NCI-H187 treated with DMSO at 0.1 percent for 48 hours (cell line): ENCODE data around the gene LEFTY1.

Experiments
- DNase-seq: peaks from one replicate; lab custom pipeline; 2025; lab: John Stamatoyannopoulos, UW

Gene LEFTY1

DNA sequence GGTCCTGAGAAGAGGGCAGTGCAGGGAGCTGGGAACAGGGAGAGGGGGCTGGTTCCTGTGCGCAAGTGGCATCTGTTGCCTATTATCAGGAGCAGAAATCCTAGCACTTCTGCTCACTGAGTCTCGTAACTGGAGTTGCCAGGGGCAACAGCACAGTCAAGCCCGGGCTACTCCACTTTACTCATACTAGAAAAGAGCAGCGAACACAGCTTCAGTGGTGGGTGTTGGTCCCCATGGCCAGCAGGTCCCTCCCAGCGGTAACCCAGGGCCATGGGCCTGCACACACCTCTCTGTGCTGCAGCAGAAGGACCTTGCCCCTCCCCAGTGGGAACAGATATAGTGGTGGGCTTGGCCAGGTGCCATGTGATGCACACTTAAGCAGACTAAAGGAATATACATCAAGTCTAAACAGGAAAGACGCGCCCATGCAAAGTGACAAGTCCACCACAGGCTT, 26.6 kb upstream of the LEFTY1 start:
- no peak for DNase-seq

DNA sequence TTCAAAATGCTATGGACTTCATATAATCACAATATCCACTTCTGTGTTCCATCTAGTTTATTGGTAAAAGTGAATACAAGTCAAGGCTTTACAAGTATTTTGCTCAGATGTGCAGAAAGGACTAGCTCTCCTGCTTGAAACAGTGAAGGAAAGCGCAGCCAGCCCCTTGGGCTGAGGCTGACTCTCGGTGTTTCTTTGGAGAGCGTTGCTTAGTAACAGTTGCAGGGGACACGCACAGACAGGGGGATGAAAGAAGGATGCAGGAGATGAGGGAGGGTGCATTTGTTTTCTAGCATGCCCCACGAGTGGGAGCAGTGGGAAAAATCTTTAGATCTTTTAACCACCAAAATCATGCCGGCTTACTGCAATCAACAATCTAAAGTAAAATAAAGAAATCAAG, 26.0 kb upstream of the LEFTY1 start:
- no peak for DNase-seq

DNA sequence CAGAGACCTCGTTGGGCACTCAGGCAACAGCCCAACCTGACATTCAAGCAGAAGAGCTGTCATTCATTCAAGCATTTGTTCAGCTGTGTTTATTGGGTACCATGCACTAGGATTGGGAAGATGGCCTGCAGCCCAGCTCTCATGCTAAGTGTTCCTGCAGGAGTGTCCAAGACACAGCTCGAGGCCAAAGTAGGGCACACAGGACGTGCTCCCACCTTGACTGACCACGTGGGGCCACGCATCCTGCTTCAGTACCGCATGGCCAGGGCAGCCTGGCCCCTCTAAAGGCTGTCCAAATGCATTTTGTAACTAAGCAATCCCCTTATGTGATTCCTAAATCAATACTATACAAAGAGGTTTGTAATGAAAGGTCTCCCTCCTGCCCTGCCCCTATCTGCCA, 25.4 kb upstream of the LEFTY1 start:
- no peak for DNase-seq

DNA sequence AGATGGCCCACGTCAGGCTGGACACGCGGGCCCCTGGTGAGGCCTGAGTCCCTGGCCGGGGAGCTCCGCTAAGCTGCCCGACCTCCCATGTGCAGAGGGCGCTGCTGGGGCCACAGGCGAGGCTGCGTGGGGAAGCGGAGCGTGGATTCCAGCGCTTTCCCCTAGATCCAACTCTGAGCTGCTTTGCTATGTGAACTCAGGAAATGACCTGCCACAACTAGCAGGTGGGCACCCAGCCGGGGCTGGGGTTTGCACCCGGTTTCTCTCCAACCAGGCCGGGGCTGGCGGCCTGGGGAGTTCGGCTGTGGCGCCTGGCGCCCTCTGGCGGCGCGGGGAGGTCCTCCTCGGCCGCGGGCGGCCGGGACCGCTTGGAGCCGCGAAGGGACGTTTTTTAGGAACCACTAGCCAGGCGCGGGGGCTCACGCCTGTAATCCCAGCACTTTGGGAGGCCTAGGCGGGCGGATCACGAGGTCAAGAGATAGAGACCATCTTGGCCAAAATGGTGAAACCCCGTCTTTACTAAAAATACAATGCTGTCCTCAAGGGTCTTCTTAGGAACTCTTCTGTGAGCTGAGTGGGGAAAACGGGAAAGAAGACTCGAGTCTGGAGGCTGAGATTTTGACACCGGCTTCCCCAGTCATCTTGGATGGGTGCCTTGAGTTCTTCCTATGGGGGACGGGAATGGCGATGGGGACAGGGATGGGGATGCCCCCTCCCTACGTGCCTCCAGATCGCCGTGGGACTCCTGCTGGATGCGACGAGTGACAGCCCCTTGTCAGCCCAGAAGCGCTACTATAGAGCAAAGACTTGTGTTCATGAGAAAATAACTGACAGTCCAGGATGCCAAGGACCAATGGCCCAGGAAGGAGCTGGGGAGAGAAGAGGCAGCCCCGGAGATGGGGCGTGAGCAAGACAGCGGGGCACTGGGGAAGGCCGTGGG, 22.5 kb upstream of the LEFTY1 start:
- no peak for DNase-seq

DNA sequence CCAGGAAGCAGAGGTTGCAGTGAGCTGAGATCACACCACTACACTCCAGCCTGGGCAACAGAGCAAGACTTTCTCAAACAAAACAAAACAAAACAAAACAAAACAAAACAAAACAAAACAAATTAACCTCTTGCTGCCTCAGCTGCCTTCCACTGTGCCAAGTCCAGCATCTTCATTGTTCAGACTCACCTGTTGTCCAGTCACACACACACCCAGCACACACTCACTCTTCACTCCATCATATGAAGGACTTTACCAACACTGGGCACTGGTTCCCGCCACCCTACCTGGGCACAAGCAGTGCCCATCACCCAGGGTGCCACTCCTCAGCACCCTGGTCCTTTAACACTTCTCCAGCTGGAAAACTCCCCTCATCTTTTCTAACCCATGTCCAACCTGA, 20.5 kb upstream of the LEFTY1 start:
- no peak for DNase-seq

DNA sequence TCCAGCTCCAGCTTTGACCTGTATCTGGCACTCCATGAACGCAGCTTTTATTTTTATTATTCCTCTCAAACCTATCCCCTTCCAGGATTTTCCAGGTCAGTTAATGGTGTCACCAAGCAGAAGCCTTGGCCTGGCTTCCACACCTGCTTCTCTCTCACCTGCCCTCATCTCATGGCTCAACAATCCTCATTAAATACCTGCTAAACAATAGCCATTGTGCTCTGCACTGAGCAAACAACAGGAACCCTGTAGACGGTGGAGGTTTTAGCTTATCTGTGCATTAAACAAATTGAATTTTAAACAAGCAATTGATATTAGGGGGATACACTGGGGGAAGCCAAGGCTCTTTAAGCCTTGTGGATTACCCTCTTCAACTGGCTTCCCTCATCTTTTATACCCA, 19.8 kb upstream of the LEFTY1 start:
- no peak for DNase-seq

DNA sequence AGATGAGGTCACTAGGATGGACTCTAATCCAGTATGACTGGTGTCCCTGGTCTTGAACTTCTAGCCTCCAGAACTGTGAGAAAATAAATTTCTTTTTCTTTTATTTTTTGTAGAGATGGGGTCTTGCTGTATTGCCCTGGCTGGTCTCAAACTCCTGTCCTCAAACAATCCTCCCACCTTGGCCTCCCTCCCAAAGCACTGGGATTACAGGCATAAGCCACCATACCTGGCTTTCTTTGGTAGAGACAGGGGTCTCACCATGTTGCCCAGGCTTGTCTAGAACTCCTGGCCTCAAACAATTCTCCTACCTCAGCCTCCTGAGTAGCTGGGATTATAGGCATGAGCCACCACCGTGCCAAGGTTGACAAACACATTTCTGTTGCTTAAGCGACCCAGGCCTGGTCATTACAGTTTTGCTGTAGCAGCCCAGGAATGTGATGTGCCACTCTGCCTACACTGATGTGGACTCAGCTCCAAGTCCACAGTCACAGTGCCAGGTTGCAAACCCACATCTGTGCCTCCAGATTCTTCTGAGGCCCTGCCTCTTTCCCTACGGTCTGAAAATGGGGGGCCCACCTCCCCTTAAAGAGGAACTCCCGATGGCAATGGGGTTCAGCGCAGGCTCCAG, 19.2 kb upstream of the LEFTY1 start:
- DNase-seq: no peak

DNA sequence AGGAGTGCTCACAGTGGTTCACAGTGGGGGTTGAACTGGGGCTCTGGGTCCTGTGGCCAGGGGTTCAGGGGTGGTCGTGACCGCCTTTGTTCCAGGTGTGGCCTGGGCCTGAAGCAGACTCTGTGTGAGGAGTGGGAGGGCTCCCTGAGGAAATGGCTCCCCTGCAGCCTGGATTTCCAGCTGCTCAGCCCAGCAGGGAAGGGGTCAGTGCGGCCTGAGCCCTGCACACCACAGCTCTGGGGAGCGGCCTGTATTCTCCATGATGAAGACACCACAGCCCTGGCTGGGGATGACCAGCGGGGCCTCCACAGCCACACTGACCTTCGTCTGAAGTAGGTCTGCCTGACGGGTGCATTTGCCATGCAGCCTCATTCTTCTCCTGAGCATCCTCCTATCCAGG, 18.4 kb upstream of the LEFTY1 start:
- DNase-seq: no peak

DNA sequence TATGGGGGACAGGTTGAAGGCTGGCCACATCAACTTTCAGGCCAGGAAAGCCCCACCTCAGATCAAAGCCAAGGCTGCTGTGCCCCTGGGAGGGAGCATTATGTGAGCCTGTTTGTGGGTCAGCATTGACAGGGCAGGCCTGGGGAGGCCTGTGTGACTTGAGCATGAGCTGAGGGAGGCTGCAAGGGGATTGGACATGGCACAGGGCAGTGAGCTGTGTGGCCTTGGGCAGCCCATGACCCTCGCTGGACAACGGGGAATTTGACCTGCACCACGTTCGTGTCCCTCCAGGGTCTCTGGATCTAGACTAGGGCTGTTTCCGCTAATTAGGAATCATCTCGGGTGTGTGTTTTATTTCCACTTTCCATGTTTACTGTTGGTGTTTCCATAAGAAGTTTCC, 17.5 kb upstream of the LEFTY1 start:
- DNase-seq: no peak

DNA sequence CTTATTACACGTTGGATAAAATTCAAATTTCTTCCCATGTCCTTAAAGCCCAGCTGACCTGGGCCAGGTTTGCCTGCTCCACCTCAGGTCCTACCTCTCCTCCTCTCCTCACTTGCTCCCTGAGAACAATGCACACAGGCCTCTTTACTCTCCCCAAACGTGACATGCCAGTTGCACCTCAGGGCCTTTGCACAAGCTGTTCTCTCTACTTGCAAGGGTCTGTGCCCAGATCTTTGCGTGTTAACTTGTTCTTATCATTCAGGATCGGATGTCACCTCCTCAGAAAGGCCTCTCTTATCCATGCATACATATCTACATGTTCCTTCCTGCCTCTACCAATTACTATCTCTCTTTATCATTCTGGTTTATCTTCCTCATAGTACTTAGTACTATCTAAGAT, 14.7 kb upstream of the LEFTY1 start:
- DNase-seq: no peak

DNA sequence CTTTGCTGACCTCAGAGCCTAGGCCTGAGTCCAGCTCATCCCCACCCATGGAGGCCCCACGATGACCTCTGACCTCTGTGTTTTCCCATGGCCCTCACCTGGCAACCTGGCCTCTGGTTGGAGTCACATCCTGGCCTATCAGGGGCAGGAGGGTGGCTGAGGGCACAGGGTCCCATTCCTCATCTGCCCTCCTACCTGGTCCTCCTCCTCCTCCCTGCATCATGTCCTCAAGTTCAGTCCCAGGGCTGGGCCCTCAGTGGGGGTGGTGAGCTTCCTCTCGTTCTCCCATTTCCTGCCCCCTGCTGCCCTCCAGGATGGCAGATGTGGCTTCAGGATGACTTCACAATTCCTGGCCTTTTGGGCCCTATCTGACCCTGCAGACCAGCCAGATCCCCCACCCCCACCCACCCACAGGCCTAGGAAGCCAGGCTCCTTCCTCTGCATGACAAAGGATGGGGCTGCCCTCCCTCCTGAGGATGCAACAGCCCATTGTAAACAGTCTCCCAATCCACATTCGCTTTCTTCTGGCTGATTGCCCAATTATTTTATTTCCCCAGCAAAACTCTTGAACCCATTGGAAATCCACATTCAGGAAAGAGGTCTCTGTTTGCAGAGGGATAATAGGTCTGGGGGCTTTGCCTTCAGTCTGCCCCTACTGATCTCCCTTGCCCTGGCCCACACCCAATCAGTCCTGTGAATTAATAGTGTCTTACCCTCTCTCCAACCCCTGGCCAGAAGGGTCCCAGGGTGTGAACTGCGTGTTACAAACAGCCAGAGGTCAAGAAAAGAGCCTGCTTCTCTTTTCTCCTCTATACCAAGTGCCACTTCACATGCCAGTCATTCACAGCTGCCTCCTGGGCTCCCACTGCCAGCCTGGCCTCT, 10.3 kb upstream of the LEFTY1 start:
- DNase-seq: no peak

DNA sequence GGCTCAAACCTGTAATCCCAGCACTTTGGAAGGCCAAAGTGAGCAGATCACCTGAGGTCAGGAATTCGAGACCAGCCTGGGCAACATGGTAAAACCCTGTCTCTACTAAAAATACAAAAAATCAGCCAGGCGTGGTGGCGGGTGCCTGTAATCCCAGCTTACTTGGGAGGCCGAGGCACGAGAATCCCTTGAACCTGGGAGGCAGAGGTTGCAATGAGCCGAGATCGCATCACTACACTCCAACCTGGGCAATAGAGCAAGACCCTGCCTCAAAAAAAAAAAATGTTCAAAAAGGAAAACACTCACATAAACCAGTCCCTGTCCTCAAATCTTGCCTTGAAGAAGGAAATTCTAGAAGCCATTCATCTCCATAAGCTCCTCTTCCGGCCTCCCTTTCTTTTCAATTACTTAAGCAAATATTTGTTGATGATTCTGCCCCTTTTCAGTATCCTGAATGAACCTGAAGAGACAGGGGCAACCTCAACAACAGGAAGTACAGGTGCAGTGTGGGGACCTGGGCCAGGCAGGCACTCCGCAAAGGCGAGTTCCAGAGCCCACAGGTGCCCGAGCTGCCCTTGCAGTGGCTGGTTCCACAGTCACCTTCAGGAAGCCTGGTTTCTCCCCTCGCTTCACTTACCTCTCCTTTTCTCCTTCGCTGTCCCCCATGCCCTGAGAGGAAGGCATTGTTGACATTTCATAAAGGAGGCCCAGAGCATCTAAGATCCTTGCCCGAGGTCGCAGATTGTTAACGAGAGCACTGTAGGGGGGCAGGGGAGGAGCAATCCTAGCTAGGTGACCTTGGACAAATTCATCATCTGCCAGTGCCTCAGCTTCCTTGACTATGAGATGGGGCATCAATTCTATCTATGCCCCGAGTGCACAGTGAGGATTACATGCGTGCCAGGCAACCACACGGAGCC, 8.9 kb upstream of the LEFTY1 start:
- no peak for DNase-seq

DNA sequence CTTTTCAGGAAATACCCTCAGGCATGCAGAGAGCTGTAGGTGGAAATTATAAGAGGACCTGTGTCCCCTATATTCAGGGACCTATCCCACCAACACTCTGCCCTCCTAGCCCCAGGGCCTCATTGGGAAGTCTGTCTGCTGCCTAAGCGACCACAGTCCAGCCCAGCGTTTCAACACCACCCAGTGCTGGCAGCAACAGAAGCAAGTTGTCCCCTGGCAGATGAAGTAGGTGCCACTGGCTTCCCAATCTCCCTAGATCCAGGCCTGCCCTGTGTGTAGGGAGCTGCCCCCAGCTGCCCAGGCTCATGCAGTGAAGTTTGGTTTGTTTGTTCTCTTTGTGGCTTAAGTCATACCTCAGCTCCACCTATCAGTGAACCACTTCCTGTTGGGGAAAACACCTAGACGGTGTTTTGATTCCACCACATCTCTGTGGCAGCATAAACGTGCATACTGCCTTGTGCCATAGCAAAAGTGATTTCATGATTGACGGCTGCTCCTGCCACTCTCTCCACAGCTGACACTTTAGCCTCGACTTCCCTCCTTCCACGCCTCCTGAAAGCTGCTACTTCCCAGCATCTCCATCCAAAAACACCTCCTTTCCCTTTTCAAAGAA, 8.1 kb upstream of the LEFTY1 start:
- no peak for DNase-seq

DNA sequence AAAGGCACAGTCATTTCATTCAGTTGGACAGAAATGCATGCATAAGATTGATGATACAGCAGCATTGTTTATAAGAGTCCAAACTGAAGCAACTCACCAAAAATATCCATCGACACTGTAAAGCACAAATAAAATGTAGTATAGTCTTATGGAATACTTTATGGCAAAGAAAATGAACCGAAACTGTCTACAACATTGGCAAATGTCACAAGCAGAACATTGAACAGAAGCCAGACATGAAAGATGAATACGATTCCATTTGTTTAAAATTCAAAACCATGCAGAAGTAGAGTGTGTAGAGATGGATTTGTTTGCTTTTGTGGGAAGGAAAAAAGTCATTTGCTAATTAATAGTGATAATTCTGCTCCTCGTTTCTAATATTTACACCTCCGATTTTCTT, 7.5 kb upstream of the LEFTY1 start:
- DNase-seq: no peak

DNA sequence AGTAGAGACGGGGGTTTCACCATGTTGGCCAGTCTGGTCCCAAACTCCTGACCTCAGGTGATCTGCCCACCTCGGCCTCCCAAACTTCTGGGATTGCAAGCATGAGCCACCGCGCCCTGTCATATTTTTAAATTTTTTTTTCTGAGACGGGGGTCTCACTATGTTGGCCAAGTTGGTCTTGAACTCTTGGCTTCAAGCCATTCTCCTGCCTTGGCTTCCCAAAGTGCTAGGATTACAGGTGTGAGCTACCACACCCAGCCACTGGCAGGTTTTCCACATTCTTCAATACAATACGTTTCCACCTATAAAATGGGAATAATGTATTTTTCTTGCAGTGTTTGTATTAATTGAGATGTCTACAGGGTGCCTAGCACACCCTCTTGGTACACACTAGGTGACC, 3.4 kb upstream of the LEFTY1 start:
- no peak for DNase-seq

DNA sequence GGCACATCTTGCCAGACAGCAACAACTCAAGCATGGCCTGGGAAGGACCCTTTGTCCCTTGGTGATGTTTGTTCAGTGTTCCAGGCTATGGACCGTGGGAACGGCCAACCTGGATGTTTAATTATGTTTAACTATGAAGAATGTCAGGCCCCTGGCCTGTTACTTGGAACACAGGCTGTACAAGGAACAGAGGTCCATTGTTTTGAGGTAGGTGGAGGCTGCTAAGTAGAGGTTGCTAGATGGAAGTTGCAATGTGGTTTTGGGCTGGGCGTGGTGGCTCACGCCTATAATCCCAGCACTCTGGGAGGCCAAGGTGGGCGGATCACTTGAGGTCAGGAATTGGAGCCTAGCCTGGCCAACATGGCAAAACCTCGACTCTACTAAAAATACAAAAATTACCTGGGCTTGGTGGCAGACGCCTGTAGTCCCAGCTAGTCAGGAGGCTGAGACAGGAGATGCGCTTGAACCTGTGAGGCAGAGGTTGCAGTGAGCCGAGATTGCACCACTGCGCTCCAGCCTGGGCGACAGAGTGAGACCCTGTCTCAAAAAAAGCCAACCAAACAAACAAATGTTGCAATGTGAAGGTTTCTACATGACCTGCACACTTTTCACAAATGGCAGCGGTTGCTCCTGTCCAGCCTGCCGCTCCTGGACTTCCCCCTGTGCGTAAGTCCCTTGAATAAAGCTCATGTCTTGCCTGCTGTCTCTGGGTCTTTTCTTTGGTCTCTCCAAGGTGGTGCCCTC, 2.5 kb upstream of the LEFTY1 start:
- DNase-seq: no peak

DNA sequence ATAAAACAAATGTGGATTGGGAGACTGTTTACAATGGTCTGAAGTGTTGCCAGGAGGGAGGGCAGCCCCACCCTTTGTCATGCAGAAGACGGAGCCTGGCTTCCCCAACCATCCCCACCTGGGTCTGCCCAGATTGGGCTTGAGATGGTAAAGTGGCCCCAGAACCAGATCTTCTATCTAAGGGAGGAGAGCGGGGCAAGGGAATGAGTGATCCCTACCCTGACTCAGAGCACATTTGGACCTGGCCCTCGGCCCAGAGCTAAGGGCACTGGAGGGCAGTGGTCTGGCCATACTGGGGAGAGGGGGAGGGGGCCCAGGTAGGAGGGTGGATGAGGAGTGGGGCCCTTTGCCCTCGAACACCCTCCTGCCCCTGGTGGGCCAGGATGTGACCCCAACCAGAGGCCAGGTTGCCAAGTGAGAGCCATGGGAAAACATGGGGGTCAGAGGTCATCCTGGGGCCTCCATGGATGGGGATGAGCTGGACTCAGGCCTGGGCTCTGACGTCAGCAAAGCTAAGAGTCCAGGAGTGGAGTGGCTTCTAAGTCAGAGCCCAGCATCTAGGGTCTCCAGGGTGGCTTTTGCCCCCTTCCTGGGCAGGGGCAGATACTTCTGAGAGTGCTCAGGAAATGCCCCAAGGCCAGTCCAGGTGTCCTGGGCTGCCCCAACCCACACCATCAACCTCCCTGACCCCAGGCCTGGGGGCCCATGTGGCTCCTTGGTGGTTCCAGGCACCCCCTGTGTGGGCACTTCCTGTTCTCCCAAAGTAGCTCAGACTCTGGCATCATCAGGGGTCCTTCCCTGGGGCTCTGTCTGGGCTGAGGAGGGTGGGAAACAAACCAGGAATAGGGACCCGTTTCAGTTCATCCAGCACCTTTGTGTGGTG, 1.6 kb upstream of the LEFTY1 start:
- no peak for DNase-seq

DNA sequence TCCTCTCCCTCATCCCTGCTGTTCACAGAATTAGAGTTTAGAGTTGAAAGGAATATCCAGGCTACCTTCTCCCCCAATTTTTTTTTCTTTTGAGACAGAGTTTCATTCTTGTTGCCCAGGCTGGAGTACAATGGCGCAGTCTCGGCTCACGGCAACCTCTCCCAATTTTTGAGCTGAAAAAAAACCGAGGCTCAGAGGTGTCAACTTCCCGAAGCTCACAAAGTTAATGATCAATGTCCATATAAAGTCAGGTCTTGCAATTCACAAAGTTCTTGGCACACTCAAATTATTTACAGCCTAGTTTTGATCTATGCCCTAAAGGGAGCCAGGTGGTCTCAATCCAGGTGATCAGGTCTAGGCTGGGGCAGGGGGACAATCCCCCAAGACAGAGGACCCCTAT, 797 bp upstream of the LEFTY1 start:
- no peak for DNase-seq

DNA sequence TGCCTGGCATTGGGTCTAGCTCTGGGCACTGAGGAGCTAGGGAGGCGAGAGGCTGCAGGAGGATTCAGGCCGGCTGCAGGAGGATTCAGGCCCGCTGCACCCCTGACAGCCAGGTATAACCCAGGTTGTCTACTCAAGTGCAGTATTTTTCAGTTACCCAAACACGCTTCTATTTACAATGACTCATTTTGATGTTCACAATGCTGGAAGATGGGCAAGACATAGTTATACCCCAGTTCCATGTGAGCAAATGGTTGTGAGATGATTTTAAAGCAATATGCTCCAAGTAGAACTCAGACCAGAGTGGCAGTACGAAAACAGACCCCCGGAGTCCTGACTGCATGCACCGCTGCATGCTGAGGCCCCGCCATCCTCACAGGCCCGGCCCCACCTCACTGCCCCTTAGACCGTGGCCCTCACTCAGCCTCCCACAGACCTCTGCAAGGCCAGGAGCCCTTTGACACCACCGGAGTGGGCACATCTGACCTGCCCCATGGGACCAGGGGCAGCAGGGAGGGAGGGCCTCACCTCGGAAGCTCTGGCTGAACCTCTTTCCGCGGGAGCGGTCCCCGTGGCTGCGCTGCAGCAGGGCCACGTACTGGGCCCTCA, 553 bp downstream of the LEFTY1 start:
- no peak for DNase-seq
